ENCODE results near the gene RRAGD.

- TF ChIP-seq ZFX (IDR thresholded peaks at IDR 0.05; ENCODE audit: borderline replicate concordance) = no peak
- TF ChIP-seq, protein P1, sequence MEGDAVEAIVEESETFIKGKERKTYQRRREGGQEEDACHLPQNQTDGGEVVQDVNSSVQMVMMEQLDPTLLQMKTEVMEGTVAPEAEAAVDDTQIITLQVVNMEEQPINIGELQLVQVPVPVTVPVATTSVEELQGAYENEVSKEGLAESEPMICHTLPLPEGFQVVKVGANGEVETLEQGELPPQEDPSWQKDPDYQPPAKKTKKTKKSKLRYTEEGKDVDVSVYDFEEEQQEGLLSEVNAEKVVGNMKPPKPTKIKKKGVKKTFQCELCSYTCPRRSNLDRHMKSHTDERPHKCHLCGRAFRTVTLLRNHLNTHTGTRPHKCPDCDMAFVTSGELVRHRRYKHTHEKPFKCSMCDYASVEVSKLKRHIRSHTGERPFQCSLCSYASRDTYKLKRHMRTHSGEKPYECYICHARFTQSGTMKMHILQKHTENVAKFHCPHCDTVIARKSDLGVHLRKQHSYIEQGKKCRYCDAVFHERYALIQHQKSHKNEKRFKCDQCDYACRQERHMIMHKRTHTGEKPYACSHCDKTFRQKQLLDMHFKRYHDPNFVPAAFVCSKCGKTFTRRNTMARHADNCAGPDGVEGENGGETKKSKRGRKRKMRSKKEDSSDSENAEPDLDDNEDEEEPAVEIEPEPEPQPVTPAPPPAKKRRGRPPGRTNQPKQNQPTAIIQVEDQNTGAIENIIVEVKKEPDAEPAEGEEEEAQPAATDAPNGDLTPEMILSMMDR (IDR thresholded peaks at IDR 0.05) = no peak
These were observed 1.8 kb downstream of the RRAGD start for GRCh38 chr6:89410231-89410761.
